GM12892 (cell line): ENCODE results near the gene LIMA1.

Source experiments
- POLR2A ChIP-seq: IDR thresholded peaks from 2 replicates; pipeline ENCODE4 v1.6.1; 2011; ENCODE audit warnings: low read depth, low read length, control low read depth
- POLR2AphosphoS5 ChIP-seq: IDR thresholded peaks from 2 replicates; pipeline ENCODE4 v1.6.1; 2011; ENCODE audit warnings: low read depth, low read length, control low read depth
- TAF1 ChIP-seq: IDR thresholded peaks from 2 replicates; pipeline ENCODE4 v1.6.1; 2011; ENCODE audit warnings: low read depth, mild to moderate bottlenecking, control low read depth, low read length, borderline replicate concordance

- TF ChIP-seq POLR2AphosphoS5 (no peak), POLR2A (no peak), TAF1 (no peak)
These were observed 33.9 kb upstream of the LIMA1 start for GRCh38 chr12:50317203-50317602.
